ENCODE measurements around the gene BCL2L11.

- TF ChIP-seq ARNTL (CRISPR knock-in tag; IDR thresholded peaks at IDR 0.05; ENCODE audit: borderline replicate concordance, low read depth) (no peak), ZFP30 (CRISPR knock-in tag; IDR thresholded peaks at IDR 0.05) (no peak), ESRRG (CRISPR knock-in tag; IDR thresholded peaks at IDR 0.05) (no peak)
- TF ChIP-seq, protein P1, sequence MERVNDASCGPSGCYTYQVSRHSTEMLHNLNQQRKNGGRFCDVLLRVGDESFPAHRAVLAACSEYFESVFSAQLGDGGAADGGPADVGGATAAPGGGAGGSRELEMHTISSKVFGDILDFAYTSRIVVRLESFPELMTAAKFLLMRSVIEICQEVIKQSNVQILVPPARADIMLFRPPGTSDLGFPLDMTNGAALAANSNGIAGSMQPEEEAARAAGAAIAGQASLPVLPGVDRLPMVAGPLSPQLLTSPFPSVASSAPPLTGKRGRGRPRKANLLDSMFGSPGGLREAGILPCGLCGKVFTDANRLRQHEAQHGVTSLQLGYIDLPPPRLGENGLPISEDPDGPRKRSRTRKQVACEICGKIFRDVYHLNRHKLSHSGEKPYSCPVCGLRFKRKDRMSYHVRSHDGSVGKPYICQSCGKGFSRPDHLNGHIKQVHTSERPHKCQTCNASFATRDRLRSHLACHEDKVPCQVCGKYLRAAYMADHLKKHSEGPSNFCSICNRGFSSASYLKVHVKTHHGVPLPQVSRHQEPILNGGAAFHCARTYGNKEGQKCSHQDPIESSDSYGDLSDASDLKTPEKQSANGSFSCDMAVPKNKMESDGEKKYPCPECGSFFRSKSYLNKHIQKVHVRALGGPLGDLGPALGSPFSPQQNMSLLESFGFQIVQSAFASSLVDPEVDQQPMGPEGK (CRISPR knock-in tag; IDR thresholded peaks at IDR 0.05; ENCODE audit: borderline replicate concordance), result no peak
Observed at GRCh38 chr2:111145103-111145760, 24.5 kb downstream of the BCL2L11 start.
